Measurements from ENCODE around the gene CCDC3.

DNA sequence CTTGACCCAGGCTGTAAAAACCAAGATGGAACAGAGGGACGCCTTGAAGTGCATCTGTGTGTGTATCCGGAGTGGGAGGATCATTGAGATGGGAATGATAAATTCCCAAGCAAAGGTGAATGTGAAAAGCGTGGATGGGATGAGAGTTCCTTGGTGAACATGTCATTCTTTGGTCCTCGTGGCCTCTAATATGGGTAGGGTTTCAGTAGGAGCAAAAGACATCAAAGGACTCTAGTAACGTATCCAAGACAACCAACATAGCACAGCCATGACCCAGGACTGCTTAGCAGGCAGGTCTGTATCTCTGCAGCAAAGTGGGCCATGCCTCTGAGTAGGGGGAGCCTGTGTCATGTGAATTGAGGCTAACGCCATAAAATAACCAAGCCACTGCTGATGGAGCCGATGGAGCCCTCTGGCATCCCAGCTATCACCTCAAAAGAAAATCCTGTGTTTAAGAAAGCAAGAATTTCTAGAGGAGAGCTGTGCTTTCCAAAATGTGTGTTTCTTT is 98.6 kb downstream of the CCDC3 start:
- TF ChIP-seq, protein P1, sequence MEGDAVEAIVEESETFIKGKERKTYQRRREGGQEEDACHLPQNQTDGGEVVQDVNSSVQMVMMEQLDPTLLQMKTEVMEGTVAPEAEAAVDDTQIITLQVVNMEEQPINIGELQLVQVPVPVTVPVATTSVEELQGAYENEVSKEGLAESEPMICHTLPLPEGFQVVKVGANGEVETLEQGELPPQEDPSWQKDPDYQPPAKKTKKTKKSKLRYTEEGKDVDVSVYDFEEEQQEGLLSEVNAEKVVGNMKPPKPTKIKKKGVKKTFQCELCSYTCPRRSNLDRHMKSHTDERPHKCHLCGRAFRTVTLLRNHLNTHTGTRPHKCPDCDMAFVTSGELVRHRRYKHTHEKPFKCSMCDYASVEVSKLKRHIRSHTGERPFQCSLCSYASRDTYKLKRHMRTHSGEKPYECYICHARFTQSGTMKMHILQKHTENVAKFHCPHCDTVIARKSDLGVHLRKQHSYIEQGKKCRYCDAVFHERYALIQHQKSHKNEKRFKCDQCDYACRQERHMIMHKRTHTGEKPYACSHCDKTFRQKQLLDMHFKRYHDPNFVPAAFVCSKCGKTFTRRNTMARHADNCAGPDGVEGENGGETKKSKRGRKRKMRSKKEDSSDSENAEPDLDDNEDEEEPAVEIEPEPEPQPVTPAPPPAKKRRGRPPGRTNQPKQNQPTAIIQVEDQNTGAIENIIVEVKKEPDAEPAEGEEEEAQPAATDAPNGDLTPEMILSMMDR (IDR thresholded peaks at IDR 0.05; ENCODE audit: insufficient read depth, low read length, poor library complexity, severe bottlenecking), result no peak
- no peak for TF ChIP-seq EZH2phosphoT487 (conservative IDR thresholded peaks at IDR 0.05; ENCODE audit: low read length)
